ENCODE data around the gene CELF6.

CELF6 gene

DNA sequence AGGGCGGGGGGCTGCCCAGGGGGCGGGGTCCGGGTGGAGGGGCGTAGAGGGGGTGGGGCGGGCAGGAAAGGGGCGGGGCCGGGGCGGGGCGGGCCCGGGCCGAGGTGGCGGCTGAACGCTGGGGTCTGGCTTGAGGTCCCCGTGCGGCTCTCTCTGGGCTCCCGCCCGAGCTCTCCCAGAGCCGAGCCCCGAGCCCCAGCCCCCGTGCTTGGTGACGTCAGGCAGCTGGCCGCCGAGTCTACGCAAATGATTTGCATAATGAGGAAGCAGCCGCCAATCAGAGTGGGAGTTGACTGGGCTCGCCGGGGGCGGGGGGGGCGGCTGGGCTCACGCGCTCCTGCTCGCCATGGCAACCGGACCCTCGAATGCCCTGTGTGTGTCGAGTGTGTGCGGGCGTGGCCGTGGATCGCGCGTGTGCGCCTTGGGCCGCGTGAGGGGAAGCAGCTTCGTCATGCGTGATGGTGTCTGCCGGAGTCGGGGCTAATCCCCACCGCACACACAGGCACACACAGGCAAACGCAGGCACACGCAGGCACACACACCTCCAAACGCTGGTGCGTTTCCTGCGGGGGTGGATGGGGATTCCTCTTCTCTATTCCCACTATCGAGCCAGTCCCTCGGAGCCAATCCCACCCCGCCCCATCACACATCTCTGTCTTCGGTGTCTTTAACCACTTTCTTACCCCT, at the start of gene CELF6:
Gene CELF6 (minus strand): TSS at position 173 of the 687 bp plus-strand sequence. CDS start 283 bp downstream, outside the sequence.
- peak; percentile 51 for DNase-seq

- DNase-seq = no peak
Measured at GRCh38 chr15:72368899-72369298, 48.9 kb upstream of the CELF6 start.

DNA sequence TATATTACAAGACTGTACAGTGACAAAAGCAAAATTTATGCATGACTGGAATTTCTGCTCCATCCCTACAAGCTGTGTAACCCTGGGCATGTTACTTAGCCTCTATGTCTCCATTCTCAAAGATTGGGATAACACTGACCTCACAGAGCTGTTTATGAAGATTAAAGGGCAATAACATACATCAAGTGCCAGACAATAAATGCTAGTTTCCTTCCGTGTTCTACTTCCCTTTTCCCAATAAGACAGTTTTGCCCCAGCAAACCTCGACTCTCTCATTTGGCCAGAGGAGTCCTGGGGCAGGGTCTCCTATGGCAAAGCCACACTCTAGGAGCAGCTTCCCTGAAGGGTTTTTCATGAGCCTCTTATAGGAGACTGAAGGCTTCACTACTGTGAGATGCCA, 48.4 kb upstream of the CELF6 start:
- no peak for DNase-seq

- peak; percentile 72 for DNase-seq
Measured at GRCh38 chr15:72365844-72366243, 45.9 kb upstream of the CELF6 start.

DNA sequence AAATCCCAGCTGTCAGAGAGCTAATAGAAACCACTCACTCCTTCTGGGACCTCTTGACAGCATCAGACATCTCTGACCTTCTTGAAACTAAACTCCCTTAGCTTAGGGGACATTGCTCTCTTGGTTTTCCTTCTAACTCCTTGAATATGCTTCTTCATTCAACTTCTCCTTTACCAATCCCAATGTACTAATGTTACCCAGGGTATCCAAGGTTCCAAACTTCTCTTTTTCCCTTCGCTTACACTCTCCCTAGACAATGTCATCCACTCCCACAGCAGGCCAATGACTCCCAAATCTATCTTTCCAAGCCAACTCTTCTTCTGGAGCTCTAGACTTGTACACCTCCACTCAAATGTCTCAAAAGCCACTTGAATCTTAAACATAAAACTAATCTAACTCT, 41.2 kb upstream of the CELF6 start:
- DNase-seq = no peak

GRCh38 chr15:72358650-72359171, 38.8 kb upstream of the CELF6 start:
- DNase-seq = no peak

- DNase-seq = no peak
Measured at GRCh38 chr15:72358121-72358520, 38.2 kb upstream of the CELF6 start.

DNA sequence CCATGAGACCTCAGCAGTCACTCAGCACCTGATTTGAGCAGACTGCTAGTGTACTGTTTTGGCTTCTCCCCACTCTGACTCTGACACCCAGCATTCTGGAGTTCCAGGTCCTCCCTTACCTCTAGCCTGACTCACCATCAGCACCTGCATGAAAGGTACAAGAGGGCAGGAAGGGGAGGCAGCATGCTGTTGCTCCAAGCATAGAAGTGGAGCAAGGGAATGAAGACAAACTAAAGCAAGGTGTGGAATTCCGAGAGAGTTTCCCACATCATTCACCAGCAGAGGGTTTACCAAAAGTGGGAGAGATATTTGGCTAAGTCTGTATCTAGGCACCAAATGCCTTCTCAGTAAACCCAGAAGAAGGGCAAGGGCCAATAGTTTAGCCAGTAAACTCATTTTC, 34.5 kb upstream of the CELF6 start:
- no peak for DNase-seq

GRCh38 chr15:72353266-72353665, 33.3 kb upstream of the CELF6 start:
- DNase-seq = no peak

- DNase-seq = no peak
Measured at GRCh38 chr15:72345806-72346205, 25.8 kb upstream of the CELF6 start.

- DNase-seq = no peak
Measured at GRCh38 chr15:72345280-72345679, 25.3 kb upstream of the CELF6 start.

DNA sequence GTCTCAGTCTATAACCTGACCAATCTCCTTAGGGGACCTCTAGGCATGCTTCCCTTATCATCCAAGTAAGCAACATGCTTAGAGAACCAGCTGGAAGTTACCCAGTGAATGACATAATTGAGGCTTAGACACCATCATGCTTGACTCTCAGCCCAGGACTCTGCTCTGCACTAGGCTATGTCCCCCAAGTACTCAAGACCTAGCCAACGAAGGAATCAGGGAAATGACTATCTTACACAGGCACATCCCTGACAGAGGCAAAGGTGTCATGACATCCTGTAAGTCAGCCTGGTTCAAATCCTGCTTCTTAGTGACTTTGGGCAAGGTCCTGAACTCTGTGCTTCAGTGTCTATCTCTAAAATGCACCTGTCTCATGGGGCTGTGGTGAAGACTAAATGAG, 24.6 kb upstream of the CELF6 start:
- DNase-seq = no peak

- peak; percentile 28 for DNase-seq
Measured at GRCh38 chr15:72342385-72342784, 22.4 kb upstream of the CELF6 start.

GRCh38 chr15:72341361-72341760, 21.4 kb upstream of the CELF6 start:
- DNase-seq = no peak

DNA sequence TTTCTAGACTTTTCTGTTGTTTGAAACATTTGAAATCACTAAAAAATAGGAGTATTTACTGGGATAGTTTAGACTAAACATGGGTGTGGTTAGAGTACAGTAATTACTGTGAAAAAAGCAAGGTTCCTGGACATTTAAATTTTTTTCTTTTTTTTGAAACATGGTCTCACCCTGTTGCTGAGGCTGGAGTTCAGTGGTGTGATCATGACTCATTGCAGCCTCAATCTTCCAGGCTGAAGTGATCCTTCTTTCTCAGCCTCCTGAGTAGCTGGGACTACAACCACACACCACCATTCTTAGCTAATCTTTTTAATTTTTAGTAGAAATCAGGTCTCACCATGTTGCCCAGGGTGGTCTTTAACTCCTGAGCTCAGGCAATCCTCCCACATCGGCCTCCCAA, 20.4 kb upstream of the CELF6 start:
- DNase-seq = no peak

- DNase-seq = no peak
Measured at GRCh38 chr15:72339777-72340177, 19.8 kb upstream of the CELF6 start.

- no peak for DNase-seq
Measured at GRCh38 chr15:72338617-72339321, 18.8 kb upstream of the CELF6 start.

GRCh38 chr15:72338148-72338547, 18.2 kb upstream of the CELF6 start:
- no peak for DNase-seq

DNA sequence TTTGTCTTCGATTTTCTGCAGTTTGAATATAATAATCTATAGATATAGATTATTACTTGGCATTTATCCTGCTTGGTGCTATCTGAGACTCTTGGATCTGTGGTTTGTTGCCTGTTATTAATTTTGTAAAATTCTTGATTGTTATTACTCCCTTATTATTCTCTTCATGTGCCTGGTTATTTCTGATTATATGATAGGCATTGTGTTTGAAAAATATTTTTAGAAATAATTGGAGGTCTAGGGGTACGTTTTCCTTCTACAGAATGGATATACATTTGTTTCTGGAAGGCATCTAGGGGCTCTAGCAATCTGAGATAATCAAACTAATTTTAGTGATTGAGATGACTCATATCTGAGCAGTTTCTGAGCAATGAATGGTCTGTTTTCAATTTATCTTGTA, 14.9 kb upstream of the CELF6 start:
- DNase-seq = no peak

DNA sequence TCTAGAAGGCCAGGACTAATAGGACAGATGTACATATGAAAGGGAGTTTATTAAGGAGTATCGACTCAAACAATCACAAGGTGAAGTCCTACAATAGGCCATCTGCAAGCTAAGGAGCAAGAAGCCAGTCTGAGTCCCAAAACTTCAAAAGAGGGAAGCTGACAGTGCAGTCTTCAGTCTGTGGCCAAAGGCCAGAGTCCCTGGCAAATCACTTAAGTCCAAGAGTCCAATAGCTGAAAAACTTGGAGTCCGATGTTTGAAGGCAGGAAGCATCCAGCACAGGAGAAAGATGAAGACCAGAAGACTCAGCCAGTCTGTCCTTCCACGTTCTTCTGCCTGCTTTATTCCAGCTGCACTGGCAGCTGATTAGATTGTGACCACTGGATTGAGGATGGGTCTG, 11.1 kb upstream of the CELF6 start:
- no peak for DNase-seq

GRCh38 chr15:72323752-72324151, 3.8 kb upstream of the CELF6 start:
- no peak for DNase-seq

- DNase-seq = no peak
Measured at GRCh38 chr15:72319360-72319984, 485 bp downstream of the CELF6 start.

- DNase-seq = no peak
Measured at GRCh38 chr15:72318408-72318942, 1.5 kb downstream of the CELF6 start.

Data from activated CD4-positive, alpha-beta T cell treated with anti-CD3 and anti-CD28 coated beads, Interleukin-2, amount 50 U/mL, for 16 hours (primary cell).